K562 (cell line): ENCODE data around the gene TRMT1. TPM values are rescaled to one million over a fixed set of nuclear protein-coding genes. Genes with fewer than 3 reads are reported as not detected.

Source experiments
- ARID2 ChIP-seq: fragments of 450-650 bp; IDR thresholded peaks from 2 replicates; pipeline ENCODE4 v1.6.1; 2017; ENCODE audit warnings: antibody characterized with exemption, mild to moderate bottlenecking
- CEBPB ChIP-seq: fragments of 450-650 bp; IDR thresholded peaks from 2 replicates; pipeline ENCODE4 v1.6.1; 2016; ENCODE audit warnings: missing genetic modification characterization, missing compliant biosample characterization
- CHCHD3 ChIP-seq: fragments of 250-450 bp; sonication (Bioruptor Pico); IDR thresholded peaks from 2 replicates; pipeline ENCODE4 v2.1.2; 2022; ENCODE audit warnings: mild to moderate bottlenecking
- E2F8 ChIP-seq: fragments of 450-650 bp; IDR thresholded peaks from 2 replicates; pipeline ENCODE4 v1.7.1; 2018; ENCODE audit warnings: mild to moderate bottlenecking, low read depth; ENCODE audit not compliant: partially characterized antibody
- FOXK1 ChIP-seq: sonication (generic); formaldehyde crosslinking; IDR thresholded peaks from 2 replicates; pipeline ENCODE4 v1.8.0; 2022; ENCODE audit warnings: missing genetic modification reagents, mild to moderate bottlenecking, borderline replicate concordance
- FOXP1 ChIP-seq: sonication (generic); formaldehyde crosslinking; IDR thresholded peaks from 2 replicates; pipeline ENCODE4 v1.8.0; 2022; ENCODE audit warnings: mild to moderate bottlenecking, missing genetic modification reagents
- NBN ChIP-seq: fragments of 450-650 bp; IDR thresholded peaks from 2 replicates; pipeline ENCODE4 v1.6.1; 2016; ENCODE audit warnings: low read depth, mild to moderate bottlenecking
- NCOR1 ChIP-seq: fragments of 450-650 bp; IDR thresholded peaks from 2 replicates; pipeline ENCODE4 v1.6.1; 2016; ENCODE audit warnings: mild to moderate bottlenecking, moderate library complexity
- POLR2H ChIP-seq: IDR thresholded peaks from 2 replicates; pipeline ENCODE4 v1.6.1; 2016; ENCODE audit warnings: missing genetic modification characterization, low read depth, mild to moderate bottlenecking, control low read depth, missing compliant biosample characterization, moderate library complexity
- RBFOX2 ChIP-seq: fragments of 200-400 bp; formaldehyde crosslinking; IDR thresholded peaks from 2 replicates; pipeline ENCODE4 v1.6.1; 2017; ENCODE audit warnings: low read depth, mild to moderate bottlenecking, low read length, moderate library complexity
- RBM25 ChIP-seq: fragments of 200-400 bp; formaldehyde crosslinking; IDR thresholded peaks from 2 replicates; pipeline ENCODE4 v1.6.1; 2018; ENCODE audit warnings: low read length, low read depth, moderate library complexity; ENCODE audit not compliant: severe bottlenecking
- RCOR1 ChIP-seq, 2 experiments: IDR thresholded peaks; 2 replicates each; pipeline ENCODE4 v1.6.1; 2012; ENCODE audit warnings: low read depth in 2 of 2, low read length in 2 of 2, borderline replicate concordance in 1 of 2, improper control_type of control experiment in 1 of 2
- TBL1XR1 ChIP-seq, 2 experiments: IDR thresholded peaks; 2 replicates each; pipeline ENCODE4 v1.6.1; 2012; ENCODE audit warnings: improper control_type of control experiment in 2 of 2, low read length in 2 of 2, mild to moderate bottlenecking in 1 of 2
- ZBTB26 ChIP-seq: fragments of 450-650 bp; formaldehyde crosslinking; IDR thresholded peaks from 2 replicates; pipeline ENCODE4 v1.4.0; 2022; ENCODE audit warnings: missing genetic modification characterization
- ZFP30 ChIP-seq: fragments of 250-450 bp; sonication (Bioruptor Pico); IDR thresholded peaks from 2 replicates; pipeline ENCODE4 v1.8.0; 2022; ENCODE audit warnings: moderate library complexity, mild to moderate bottlenecking, inconsistent platforms, borderline replicate concordance
- ZNF398 ChIP-seq: fragments of 250-450 bp; sonication (Bioruptor Pico); IDR thresholded peaks from 2 replicates; pipeline ENCODE4 v1.8.0; 2021; ENCODE audit warnings: moderate library complexity, mild to moderate bottlenecking, inconsistent platforms
- ZNF444 ChIP-seq: fragments of 250-450 bp; sonication (Bioruptor Pico); IDR thresholded peaks from 2 replicates; pipeline ENCODE4 v1.4.0; 2020; ENCODE audit warnings: mild to moderate bottlenecking, moderate library complexity
- ZNF584 ChIP-seq: fragments of 200-800 bp; sonication (Bioruptor generic); IDR thresholded peaks from 2 replicates; pipeline ENCODE4 v1.6.1; 2016; ENCODE audit warnings: low read depth, mild to moderate bottlenecking, missing genetic modification characterization, missing compliant biosample characterization
- ZNF764 ChIP-seq: fragments of 250-450 bp; sonication (Bioruptor Pico); IDR thresholded peaks from 2 replicates; pipeline ENCODE4 v1.4.0; 2020; ENCODE audit warnings: low read depth, mild to moderate bottlenecking, moderate library complexity
- polyA plus RNA-seq, 8 experiments: library from polyadenylated mRNA; depleted of rRNA in 4 of 8; stranded (reverse) in 5 of 8; unstranded in 3 of 8; fragments of >200 nt; fragmentation: Nextera tagmentation in 2 of 8; fragmentation: Illumina TruSeq in 1 of 8; extraction: Ambion mirVana in 2 of 8; extraction: Trizol in 1 of 8; gene quantifications; 2 replicates each; pipeline versions ENCODE4 v1.2.1 to v1.2.3, GENCODE V29; 2011 to 2014; ENCODE audit warnings: inconsistent platforms in 1 of 8, missing spikeins in 1 of 8
- total RNA-seq, 7 experiments: library from RNA; depleted of rRNA in 6 of 7; stranded (reverse); fragments of >200 nt in 6 of 7; fragmentation: Illumina TruSeq in 2 of 7; extraction: Trizol in 2 of 7; gene quantifications; 2 replicates each; pipeline versions ENCODE4 v1.2.1 to v1.2.3, GENCODE V29; 2011 to 2021; ENCODE audit warnings: low replicate concordance in 1 of 7

Gene TRMT1
- total and polyA plus RNA-seq, 9 of the 15 experiments (the other 6 are each of a cell fraction or from before 2014, with no cell fraction given), result 5.8 to 158 (median 54.3) TPM

- TF ChIP-seq ZBTB26 (CRISPR knock-in tag) (peak; percentile 83; the same call in 1 of the 2 replicates), RBFOX2 (peak; percentile 98), ARID2 (no peak), CHCHD3 (CRISPR knock-in tag) (no peak), TBL1XR1 (IDR thresholded peaks at IDR 0.05; ENCODE audit: low read length in 2 of 2) (peak; percentile 88 to 91), RCOR1 (IDR thresholded peaks at IDR 0.05; ENCODE audit: borderline replicate concordance in 1 of 2, low read depth in 2 of 2, low read length in 2 of 2) (peak; percentile 26 to 79; a peak in 3 of 4 replicates), RBM25 (no peak), ZNF398 (CRISPR knock-in tag) (no peak), FOXP1 (CRISPR knock-in tag) (0 out of 2 replicates have a peak, but pooled peaks have one; percentile 5), NCOR1 (peak; percentile 82), ZNF764 (CRISPR knock-in tag) (0 out of 2 replicates have a peak, but pooled peaks have one; percentile 32), FOXK1 (peak; percentile 94), ZNF444 (CRISPR knock-in tag) (no peak), E2F8 (peak; percentile 75), ZFP30 (CRISPR knock-in tag) (no peak; the same call in 1 of the 2 replicates), CEBPB (tag) (no peak), ZNF584 (CRISPR knock-in tag) (no peak), NBN (peak; percentile 99), POLR2H (tag) (peak; percentile 99)
These were observed 36.5 kb upstream of the TRMT1 start (continued) for GRCh38 chr19:13152974-13153568.
